ENCODE results near the gene FOXN3.

FOXN3 gene

DNA sequence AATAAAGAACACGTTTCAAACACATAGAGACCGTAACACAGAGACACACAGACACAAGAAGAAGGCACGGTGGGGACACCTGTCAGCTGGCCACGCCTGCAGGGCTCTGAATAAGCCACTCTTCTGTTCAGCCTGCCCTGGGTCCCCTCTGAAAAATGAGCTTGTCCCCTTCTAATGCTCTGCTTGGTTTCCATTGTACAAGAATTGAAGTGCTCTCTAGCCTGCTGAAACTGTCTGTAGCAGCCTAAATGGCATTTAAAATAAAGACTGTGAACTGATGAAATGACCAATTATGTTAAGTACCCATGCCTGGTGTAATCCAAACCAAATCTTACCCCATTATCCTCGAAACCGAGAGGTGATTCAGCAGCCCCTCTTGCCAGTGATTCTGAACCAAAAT, 139.8 kb downstream of the FOXN3 start:
- DNase-seq (ENCODE audit: low read depth in 2 of 2): no peak

DNA sequence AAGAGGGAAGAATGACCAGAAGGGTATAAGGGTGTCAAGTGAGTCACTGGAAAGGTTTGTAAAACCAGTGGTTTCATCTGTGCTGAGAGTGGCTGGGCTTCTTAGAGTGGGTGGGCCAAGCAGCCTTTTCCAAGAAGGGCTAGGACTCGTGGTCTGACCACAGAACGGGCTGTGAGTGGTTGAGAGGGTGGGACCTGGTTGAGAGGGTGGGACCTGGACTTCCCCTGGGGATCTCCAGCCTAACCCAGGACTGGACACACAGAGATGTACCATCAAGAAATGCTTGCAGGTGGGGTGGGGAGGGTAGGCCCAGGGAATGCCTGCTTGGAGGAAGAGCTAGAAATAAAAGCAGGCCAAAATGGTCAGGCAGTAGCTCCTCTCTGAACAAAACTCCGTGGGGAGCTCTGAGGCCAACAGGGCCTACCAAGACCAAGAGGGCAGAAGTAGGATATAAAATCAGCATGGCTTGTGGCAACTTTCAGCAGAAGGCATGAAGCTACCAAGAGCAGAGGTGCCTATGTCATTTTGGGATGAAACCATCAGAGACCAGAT, 140.5 kb downstream of the FOXN3 start:
- no peak for DNase-seq (ENCODE audit: low read depth in 2 of 2)

DNA sequence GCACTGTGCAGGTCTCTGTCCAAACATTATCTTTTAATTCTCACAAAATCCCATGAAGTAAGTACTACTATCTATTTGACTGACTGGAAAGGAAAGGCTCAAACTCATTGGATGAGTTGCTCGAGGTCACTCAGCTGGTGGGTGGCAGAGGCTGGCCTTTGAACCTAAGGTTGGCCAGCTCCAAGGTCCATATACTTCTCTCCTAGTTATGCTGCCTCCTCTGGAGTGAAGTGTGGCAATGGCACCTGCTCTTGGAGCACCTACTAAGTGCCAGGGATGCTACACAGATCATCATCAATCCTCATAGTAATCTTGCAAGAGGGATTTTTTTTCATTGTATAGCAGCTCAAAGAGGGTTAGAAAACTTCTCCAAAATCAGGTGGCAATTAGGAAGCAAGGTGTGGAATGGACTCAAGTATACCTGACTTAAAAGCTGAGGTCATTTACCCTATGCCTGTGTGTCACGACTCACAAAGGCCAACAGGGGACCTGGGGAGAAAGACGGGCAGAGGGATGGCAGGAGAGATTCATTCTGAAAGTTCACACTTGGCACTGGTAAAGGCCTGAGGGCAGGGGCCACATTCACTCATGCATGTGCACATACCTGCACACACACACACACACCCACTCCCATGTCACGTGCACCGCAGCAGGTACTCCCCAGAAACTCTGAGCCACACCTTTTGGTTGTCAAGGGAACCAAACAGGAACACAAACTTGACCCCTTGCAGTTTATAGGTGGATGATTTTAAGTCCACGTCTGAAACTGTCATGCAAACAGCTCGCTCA, 146.4 kb downstream of the FOXN3 start:
- DNase-seq (ENCODE audit: low read depth in 2 of 2): no peak

DNA sequence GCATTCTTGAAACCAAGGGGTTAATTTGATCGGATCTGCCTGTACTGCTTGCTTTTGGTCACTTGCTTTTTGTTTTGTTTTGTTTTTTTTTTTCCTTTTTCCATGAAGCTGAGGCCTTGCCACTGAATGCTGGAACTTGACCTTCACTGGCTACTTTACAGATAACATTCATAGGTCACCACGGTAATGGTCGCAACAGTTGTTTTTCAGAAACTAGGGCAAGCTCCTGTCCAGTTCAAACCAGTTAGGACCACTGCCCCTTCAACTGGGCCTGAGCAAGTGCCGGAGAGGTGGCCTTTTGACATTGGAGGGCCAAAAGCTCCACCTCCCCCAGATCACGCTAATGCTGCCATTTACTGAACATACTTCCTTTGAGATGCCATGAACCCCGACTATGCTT, 147.6 kb downstream of the FOXN3 start:
- no peak for DNase-seq (ENCODE audit: low read depth in 2 of 2)

- DNase-seq (ENCODE audit: low read depth in 2 of 2): no peak
Observed at GRCh38 chr14:89268514-89268913, 148.5 kb downstream of the FOXN3 start.

GRCh38 chr14:89267656-89268055, 149.4 kb downstream of the FOXN3 start:
- DNase-seq (ENCODE audit: low read depth in 2 of 2): no peak

- DNase-seq (ENCODE audit: low read depth in 2 of 2): no peak
Observed at GRCh38 chr14:89267163-89267562, 149.9 kb downstream of the FOXN3 start.

- peak; percentile 6 to 19 for DNase-seq (ENCODE audit: low read depth in 2 of 2)
Observed at GRCh38 chr14:89266754-89267153, 150.3 kb downstream of the FOXN3 start.

- no peak for DNase-seq (ENCODE audit: low read depth in 2 of 2)
Observed at GRCh38 chr14:89265234-89265633, 151.8 kb downstream of the FOXN3 start.

DNA sequence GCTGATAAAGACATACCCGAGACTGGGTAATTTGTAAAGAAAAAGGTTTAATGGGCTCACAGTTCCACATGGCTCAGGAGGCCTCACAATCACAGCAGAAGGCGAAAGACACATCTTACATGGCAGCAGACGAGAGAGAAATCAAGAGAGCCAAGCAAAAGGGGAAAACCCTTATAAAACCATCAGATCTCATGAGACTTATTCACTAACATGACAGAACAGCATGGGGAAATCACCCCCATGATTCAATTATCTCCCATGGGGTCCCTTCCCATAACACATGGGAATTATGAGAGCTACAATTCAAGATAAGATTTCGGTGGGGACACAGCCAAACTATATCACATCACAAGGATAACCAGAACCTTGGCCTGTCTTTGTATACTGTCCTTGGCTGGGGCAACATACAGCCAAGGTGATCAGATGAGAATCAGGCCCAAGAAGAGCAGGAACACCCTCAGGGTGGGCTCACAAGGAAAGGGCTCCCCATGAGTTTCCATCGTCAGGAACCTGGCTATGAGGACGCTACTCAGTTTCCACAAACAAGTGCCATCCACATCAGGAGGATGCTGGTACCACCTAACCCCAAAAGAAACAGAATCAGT, 152.7 kb downstream of the FOXN3 start:
- DNase-seq (ENCODE audit: low read depth in 2 of 2): no peak

DNA sequence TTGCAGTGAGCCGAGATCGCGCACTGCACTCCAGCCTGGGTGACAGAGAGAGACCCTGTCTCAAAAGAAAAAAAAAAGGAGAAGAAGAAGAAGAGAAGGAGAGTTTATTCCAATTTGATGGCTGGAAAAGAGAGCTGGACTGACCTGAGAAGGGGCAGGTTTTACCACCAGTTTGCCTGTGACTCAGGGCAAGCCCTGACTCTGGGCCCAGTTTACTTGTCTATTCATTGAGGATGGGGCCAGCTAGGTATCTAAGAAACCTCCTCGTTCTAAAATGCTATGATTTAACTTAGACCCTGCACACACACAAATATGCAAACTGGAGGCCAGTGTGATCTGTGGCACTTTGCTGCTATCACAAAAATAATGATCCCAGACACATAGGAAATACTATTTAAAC, 155.0 kb downstream of the FOXN3 start:
- DNase-seq (ENCODE audit: low read depth in 2 of 2): no peak

- no peak for DNase-seq (ENCODE audit: low read depth in 2 of 2)
Observed at GRCh38 chr14:89260898-89261297, 156.1 kb downstream of the FOXN3 start.

- no peak for DNase-seq (ENCODE audit: low read depth in 2 of 2)
Observed at GRCh38 chr14:89259951-89260609, 157.0 kb downstream of the FOXN3 start.

DNA sequence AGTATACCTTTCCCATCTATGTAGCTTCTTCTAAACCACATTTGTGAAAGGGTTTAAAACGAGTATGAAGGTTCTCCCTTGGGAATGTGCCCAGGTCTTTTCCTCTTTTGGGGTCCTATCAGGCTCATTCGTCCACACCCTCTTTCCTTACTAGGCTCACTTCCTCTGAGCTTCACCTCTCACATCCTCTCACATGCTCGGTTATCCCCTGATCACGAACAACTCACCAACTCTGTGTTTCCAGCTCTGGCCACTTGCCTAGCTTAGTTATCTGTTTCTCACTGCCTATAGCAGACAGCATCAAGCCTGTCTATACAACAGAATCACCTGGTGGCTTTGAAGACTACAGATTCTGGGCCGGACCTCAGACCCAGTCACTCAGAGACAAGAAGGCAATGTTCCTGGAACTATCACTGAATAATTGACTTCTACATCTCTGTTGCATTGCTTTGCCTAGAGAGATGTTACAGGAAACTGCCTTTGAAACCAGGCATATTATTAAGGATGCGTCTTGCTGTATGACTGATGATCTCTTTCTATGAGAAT, 158.2 kb downstream of the FOXN3 start:
- no peak for DNase-seq (ENCODE audit: low read depth in 2 of 2)

DNA sequence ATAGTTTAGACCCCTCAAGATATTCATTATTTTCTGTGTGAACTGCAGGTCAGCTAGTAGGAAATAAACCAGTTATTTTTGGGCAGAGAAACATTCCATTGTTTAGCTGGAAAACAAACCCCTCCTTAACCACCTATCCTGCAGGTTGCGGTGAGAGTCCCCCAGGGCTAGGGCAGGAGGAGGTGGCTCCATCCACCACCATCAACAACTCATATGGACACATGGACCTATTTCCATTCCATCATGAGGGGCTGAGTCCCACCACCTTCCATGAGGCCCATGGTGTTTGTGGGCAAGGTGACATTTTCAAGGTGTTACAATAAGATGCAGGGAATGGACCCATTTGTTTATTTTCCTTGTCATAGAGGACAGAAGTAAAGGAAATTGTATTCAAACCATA, 160.1 kb downstream of the FOXN3 start:
- DNase-seq (ENCODE audit: low read depth in 2 of 2): no peak

GRCh38 chr14:89256283-89256682, 160.8 kb downstream of the FOXN3 start:
- no peak for DNase-seq (ENCODE audit: low read depth in 2 of 2)

GRCh38 chr14:89255852-89256251, 161.2 kb downstream of the FOXN3 start:
- DNase-seq (ENCODE audit: low read depth in 2 of 2): no peak

DNA sequence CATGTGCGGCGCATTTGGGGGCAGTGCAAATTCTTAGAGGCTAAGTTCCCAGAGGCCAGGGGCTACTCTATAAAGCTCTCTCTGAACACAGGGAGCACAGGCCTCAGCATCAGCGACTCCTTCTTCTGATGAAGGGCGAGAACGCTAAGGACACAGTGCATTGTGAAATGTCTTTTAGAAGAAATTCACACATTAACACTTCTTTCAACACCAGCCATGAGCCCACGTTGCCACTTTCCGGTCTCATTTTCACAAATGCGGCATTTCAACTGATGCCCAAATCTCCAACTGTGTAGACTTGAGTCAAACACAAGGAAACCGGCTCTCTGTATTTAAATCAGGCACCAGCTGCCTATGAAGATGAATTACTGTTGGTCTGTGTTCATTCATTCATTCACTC, 162.0 kb downstream of the FOXN3 start:
- DNase-seq (ENCODE audit: low read depth in 2 of 2): no peak

DNA sequence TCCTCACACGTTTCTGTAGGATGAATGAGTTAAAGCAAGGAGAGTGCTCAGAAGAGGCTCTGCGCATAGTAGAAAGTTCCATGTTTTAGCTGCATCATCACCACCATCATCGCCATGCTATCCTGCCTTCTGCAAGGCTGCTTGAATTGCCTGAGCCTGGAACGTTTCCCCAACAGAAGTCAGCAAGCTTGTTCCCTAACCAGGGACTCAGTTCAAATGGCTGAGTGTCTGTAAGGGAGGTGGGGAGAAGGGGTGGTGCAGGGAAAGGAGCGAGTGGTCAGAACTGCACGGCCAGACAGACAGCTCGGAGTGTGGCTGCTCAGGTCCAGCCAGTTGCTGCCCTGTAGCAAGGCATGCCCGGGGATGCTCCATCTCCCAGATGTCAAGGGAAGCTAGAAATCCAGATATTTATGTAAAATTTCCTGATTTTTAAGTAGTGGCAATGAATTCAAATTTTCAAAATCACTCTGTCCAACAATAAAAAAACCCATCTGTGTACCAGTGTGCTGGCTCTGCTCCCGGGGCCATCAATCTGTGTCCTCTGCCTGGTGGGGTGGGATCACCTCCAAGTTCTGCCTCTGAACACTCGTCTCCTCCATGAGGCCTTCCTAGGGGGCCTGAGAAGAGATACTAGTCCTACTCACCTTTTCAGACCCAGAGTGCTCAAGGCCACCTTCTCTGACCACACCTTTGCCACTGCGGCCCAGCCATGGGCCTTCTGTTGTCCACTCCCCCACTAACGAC, 162.7 kb downstream of the FOXN3 start:
- DNase-seq (ENCODE audit: low read depth in 2 of 2): no peak

GRCh38 chr14:89252887-89253532, 164.0 kb downstream of the FOXN3 start:
- DNase-seq (ENCODE audit: low read depth in 2 of 2): no peak

- no peak for DNase-seq (ENCODE audit: low read depth in 2 of 2)
Observed at GRCh38 chr14:89251061-89251460, 166.0 kb downstream of the FOXN3 start.

Measured in fibroblast of skin of left biceps (primary cell).